Hepatocyte (in vitro differentiated cells): ENCODE data around the gene DHX58.

ENCODE experiments used
- EZH2phosphoT487 ChIP-seq: fragments of 200-600 bp; sonication (generic); IDR thresholded peaks from one replicate; pipeline ENCODE4 v1.6.1; 2018; ENCODE audit warnings: antibody characterized with exemption, mild to moderate bottlenecking, low read depth, moderate library complexity; ENCODE audit not compliant: unreplicated experiment, severe bottlenecking
- TF ChIP-seq, protein P1 (sequence below): fragments of 200-600 bp; sonication (generic); IDR thresholded peaks from 2 replicates; pipeline ENCODE4 v1.5.1; 2016; ENCODE audit warnings: antibody characterized with exemption, mild to moderate bottlenecking; ENCODE audit not compliant: poor library complexity

DNA sequence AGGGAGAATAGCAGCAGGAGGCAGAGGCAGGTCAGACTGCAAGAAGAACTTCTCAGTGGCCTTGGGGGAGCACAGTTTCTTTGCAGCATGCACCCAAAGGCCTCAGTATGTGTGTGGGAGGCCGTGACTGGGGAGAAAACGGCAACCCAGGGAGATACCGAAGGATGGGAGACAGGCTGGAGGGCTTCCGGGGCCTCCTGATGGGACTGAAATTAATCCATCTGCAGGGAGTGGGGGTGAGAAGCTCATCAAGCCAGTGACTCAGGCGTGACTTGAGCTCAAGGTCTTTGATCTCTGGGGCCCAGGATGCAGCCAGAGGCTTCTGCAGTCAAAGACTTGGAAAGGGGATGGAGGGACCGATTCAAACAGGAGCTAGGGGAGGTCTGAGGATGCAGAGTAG lies 57.0 kb downstream of the DHX58 start:
- TF ChIP-seq, protein P1, sequence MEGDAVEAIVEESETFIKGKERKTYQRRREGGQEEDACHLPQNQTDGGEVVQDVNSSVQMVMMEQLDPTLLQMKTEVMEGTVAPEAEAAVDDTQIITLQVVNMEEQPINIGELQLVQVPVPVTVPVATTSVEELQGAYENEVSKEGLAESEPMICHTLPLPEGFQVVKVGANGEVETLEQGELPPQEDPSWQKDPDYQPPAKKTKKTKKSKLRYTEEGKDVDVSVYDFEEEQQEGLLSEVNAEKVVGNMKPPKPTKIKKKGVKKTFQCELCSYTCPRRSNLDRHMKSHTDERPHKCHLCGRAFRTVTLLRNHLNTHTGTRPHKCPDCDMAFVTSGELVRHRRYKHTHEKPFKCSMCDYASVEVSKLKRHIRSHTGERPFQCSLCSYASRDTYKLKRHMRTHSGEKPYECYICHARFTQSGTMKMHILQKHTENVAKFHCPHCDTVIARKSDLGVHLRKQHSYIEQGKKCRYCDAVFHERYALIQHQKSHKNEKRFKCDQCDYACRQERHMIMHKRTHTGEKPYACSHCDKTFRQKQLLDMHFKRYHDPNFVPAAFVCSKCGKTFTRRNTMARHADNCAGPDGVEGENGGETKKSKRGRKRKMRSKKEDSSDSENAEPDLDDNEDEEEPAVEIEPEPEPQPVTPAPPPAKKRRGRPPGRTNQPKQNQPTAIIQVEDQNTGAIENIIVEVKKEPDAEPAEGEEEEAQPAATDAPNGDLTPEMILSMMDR, result no peak
- no peak for TF ChIP-seq EZH2phosphoT487
